ENCODE results near the gene PTPRG. TPM values are rescaled to one million over a fixed set of nuclear protein-coding genes. Genes with fewer than 3 reads are reported as not detected.

The PTPRG gene
- total RNA-seq, 4 donors from 2014 or later: 51.9 to 56.8 (median 54.4) TPM

GRCh38 chr3:61839256-61839655 lies 277.9 kb downstream of the PTPRG start:
- WGBS: 52% methylated on average over 2 of the region's 2 CpGs
- H3K27me3 ChIP-seq: no peaks in the 10 kb centered on the region
- H3K4me3 ChIP-seq: no peak overlapping the region
- DNase-seq (ENCODE audit: extremely low spot score): no peak
- TF ChIP-seq EP300 (IDR thresholded peaks at IDR 0.05): no peak
- no peak for TF ChIP-seq POLR2A (IDR thresholded peaks at IDR 0.05; ENCODE audit: low read depth)
- TF ChIP-seq CTCF (IDR thresholded peaks at IDR 0.05): no peak
- TF ChIP-seq POLR2AphosphoS5 (IDR thresholded peaks at IDR 0.05): no peak
- H3K9me3 ChIP-seq: no peaks in the 10 kb centered on the region
- H3K4me1 ChIP-seq: peaks cover 7 to 37% (median 32%) of the 10 kb centered on the region in 4 donors
- H3K27ac ChIP-seq (replicated peaks in 1 of 4): no peak overlapping the region
- no peaks in the 10 kb centered on the region for H3K36me3 ChIP-seq
- intact Hi-C loops (cut with DNase I): no loop called here

GRCh38 chr3:61841111-61841845 lies 279.9 kb downstream of the PTPRG start:
- H3K4me3 ChIP-seq: no peak overlapping the region
- H3K4me1 ChIP-seq: peaks cover 8 to 38% (median 32%) of the 10 kb centered on the region in 4 donors
- intact Hi-C loops (cut with DNase I): no loop called here
- no peak overlapping the region for H3K27ac ChIP-seq (replicated peaks in 1 of 4)
- H3K9me3 ChIP-seq: no peaks in the 10 kb centered on the region
- no peaks in the 10 kb centered on the region for H3K27me3 ChIP-seq
- TF ChIP-seq EP300 (IDR thresholded peaks at IDR 0.05): no peak
- TF ChIP-seq CTCF (IDR thresholded peaks at IDR 0.05): no peak
- DNase-seq (ENCODE audit: extremely low spot score): no peak
- H3K36me3 ChIP-seq: no peaks in the 10 kb centered on the region
- WGBS: 80% methylated on average over 10 of the region's 10 CpGs

GRCh38 chr3:61841988-61842387 lies 280.6 kb downstream of the PTPRG start:
- intact Hi-C loops (cut with DNase I): no loop called here
- TF ChIP-seq POLR2A (IDR thresholded peaks at IDR 0.05; ENCODE audit: low read depth) (no peak), POLR2AphosphoS5 (IDR thresholded peaks at IDR 0.05) (no peak), EP300 (IDR thresholded peaks at IDR 0.05) (no peak), CTCF (IDR thresholded peaks at IDR 0.05) (no peak)
- no peak for DNase-seq (ENCODE audit: extremely low spot score)
- 69% methylated on average over 2 of the region's 2 CpGs for WGBS
- H3K4me3 ChIP-seq: no peak overlapping the region
- H3K27me3 ChIP-seq: no peaks in the 10 kb centered on the region
- no peaks in the 10 kb centered on the region for H3K36me3 ChIP-seq
- H3K27ac ChIP-seq (replicated peaks in 1 of 4): no peak overlapping the region
- peaks cover 15 to 45% (median 32%) of the 10 kb centered on the region in 4 donors for H3K4me1 ChIP-seq
- no peaks in the 10 kb centered on the region for H3K9me3 ChIP-seq

- no peak for DNase-seq (ENCODE audit: extremely low spot score)
- WGBS: 97% methylated on average over 5 of the region's 5 CpGs
- H3K4me1 ChIP-seq: peaks cover 37 to 55% (median 42%) of the 10 kb centered on the region in 4 donors
- no peaks in the 10 kb centered on the region for H3K36me3 ChIP-seq
- H3K4me3 ChIP-seq: no peak overlapping the region
- H3K27ac ChIP-seq (replicated peaks in 1 of 4): no peak overlapping the region
- H3K9me3 ChIP-seq: no peaks in the 10 kb centered on the region
- no peak for TF ChIP-seq CTCF (IDR thresholded peaks at IDR 0.05)
- no peak for TF ChIP-seq POLR2AphosphoS5 (IDR thresholded peaks at IDR 0.05)
- TF ChIP-seq POLR2A (IDR thresholded peaks at IDR 0.05; ENCODE audit: low read depth): no peak
- TF ChIP-seq EP300 (IDR thresholded peaks at IDR 0.05): no peak
- intact Hi-C loops (cut with DNase I): no loop called here
- no peaks in the 10 kb centered on the region for H3K27me3 ChIP-seq
These were observed 283.0 kb downstream of the PTPRG start for GRCh38 chr3:61844346-61844745.

- H3K4me3 ChIP-seq: no peak overlapping the region
- peak overlapping the region in 3 of 4 donors; percentile 12 to 73 (median 68) for H3K27ac ChIP-seq (replicated peaks in 1 of 4)
- intact Hi-C loops (cut with DNase I): no loop called here
- no peaks in the 10 kb centered on the region for H3K9me3 ChIP-seq
- no peaks in the 10 kb centered on the region for H3K27me3 ChIP-seq
- peaks cover 35 to 48% (median 42%) of the 10 kb centered on the region in 4 donors for H3K4me1 ChIP-seq
- 89% methylated on average over 2 of the region's 2 CpGs for WGBS
- no peaks in the 10 kb centered on the region for H3K36me3 ChIP-seq
- TF ChIP-seq POLR2AphosphoS5 (IDR thresholded peaks at IDR 0.05) (no peak), POLR2A (IDR thresholded peaks at IDR 0.05; ENCODE audit: low read depth) (no peak), CTCF (IDR thresholded peaks at IDR 0.05) (no peak), EP300 (IDR thresholded peaks at IDR 0.05) (no peak)
- no peak for DNase-seq (ENCODE audit: extremely low spot score)
These were observed 285.1 kb downstream of the PTPRG start for GRCh38 chr3:61846488-61846887.

Measured in esophagus muscularis mucosa (tissue), 4 donors.